ENCODE results near the gene TMPRSS11D. TPM values are rescaled to one million over a fixed set of nuclear protein-coding genes. Genes with fewer than 3 reads are reported as not detected.
A peak's percentile ranks its signal among the peaks of the same experiment; 100 is the strongest.

Gene TMPRSS11D
- polyA plus RNA-seq, 2 of the 4 experiments (the other 2 are of a cell fraction) = not detected

GRCh38 chr4:67909905-67910584 is 26.2 kb upstream of the TMPRSS11D start:
- FAIRE-seq = no peak
- POLR2A ChIA-PET = no interaction called here
- peak in 1 of 2 experiments; percentile 25; a peak in 3 of 5 replicates for TF ChIP-seq RAD21 (conservative IDR thresholded peaks at IDR 0.05 in 1 of 2, IDR thresholded peaks at IDR 0.05 in 1 of 2)
- peak; percentile 42 for TF ChIP-seq CTCF (IDR thresholded peaks at IDR 0.05)
- TF ChIP-seq RNF2 (IDR thresholded peaks at IDR 0.05; ENCODE audit: borderline replicate concordance, low read depth) = no peak
- TF ChIP-seq ZSCAN20 (CRISPR knock-in tag; IDR thresholded peaks at IDR 0.05) = no peak
- no peak for TF ChIP-seq KDM1A (IDR thresholded peaks at IDR 0.05; ENCODE audit: low read depth)
- TF ChIP-seq SMC3 (IDR thresholded peaks at IDR 0.05) = peak; percentile 33; the same call in 1 of the 3 replicates
- Histone ChIP-seq H3K4me2 (no peak overlapping the region), H3K4me3 (no peak overlapping the region), H3K4me1 (no peaks in the 10 kb centered on the region), H3K9me3 (no peaks in the 10 kb centered on the region), H3K27ac (no peak overlapping the region)
- WGBS (ENCODE audit: missing lambda C conversion rate) = 15% methylated on average over 6 of the region's 6 CpGs
- DNase-seq (ENCODE audit: low read depth in 1 of 2, low spot score in 1 of 2) = peak in 1 of 2 experiments; percentile 10
- CTCF ChIA-PET = interaction anchor here (0.6 to 1.5 kb wide), 3 partner anchors 9 to 263 kb away, joined by 3 to 5 read pairs (median 3); no protein-coding TSS in a partner anchor
- no peak for ATAC-seq

DNA sequence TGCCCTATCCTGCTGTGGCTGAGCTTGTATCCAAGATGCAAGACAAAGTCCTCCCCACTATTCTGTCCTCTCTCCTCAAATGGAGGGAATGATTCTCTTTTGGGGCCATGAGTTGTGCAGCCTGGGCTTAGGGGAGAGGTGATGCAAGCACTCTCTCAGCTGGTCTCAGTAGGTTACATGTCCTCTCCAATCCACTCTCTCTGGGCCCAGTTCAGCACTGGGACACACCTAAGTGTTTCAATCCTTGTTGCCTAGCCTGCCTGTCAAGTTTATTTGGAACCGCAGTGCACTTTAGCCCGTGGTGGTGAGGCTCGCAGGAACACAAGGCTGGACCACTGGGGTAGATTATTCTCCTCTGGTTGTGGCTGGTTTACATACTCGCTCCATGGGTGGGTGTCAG is 23.8 kb upstream of the TMPRSS11D start:
- CTCF ChIA-PET = no interaction called here
- POLR2A ChIA-PET = no interaction called here
- ATAC-seq (no peak), DNase-seq (ENCODE audit: low read depth in 1 of 2, low spot score in 1 of 2) (no peak), FAIRE-seq (no peak)
- 64% methylated on average over 4 of the region's 4 CpGs for WGBS (ENCODE audit: missing lambda C conversion rate)
- no peak for TF ChIP-seq NR3C1 (IDR thresholded peaks at IDR 0.05)
- no peak for TF ChIP-seq SREBF2 (IDR thresholded peaks at IDR 0.05)
- no peak for TF ChIP-seq RAD21 (conservative IDR thresholded peaks at IDR 0.05 in 1 of 2, IDR thresholded peaks at IDR 0.05 in 1 of 2)
- no peak for TF ChIP-seq CBX2 (IDR thresholded peaks at IDR 0.05; ENCODE audit: borderline replicate concordance, low read depth)
- TF ChIP-seq POLR2AphosphoS2 (conservative IDR thresholded peaks at IDR 0.05; ENCODE audit: low read length) = no peak
- TF ChIP-seq RCOR1 (IDR thresholded peaks at IDR 0.05; ENCODE audit: low read depth, low read length) = no peak
- no peak for TF ChIP-seq RNF2 (IDR thresholded peaks at IDR 0.05; ENCODE audit: borderline replicate concordance, low read depth)
- TF ChIP-seq JUN (IDR thresholded peaks at IDR 0.05) = no peak
- TF ChIP-seq, protein P1, sequence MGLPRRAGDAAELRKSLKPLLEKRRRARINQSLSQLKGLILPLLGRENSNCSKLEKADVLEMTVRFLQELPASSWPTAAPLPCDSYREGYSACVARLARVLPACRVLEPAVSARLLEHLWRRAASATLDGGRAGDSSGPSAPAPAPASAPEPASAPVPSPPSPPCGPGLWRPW (IDR thresholded peaks at IDR 0.05) = no peak
- TF ChIP-seq CEBPB (IDR thresholded peaks at IDR 0.05) = no peak
- no peak for TF ChIP-seq TP53 (CRISPR knock-in tag; IDR thresholded peaks at IDR 0.05)
- Histone ChIP-seq H3K4me1 (no peaks in the 10 kb centered on the region), H3K9me3 (no peaks in the 10 kb centered on the region), H3K4me2 (no peak overlapping the region), H3K4me3 (no peak overlapping the region), H3K27ac (no peak overlapping the region)

GRCh38 chr4:67899096-67899495 is 15.3 kb upstream of the TMPRSS11D start:
- CTCF ChIA-PET = interaction anchor here (0.8 to 1.3 kb wide), 2 partner anchors 9 to 13 kb away, joined by 3 read pairs; no protein-coding TSS in a partner anchor
- H3K4me2 ChIP-seq = no peak overlapping the region
- H3K27ac ChIP-seq = no peak overlapping the region
- no peaks in the 10 kb centered on the region for H3K9me3 ChIP-seq
- FAIRE-seq (no peak), DNase-seq (ENCODE audit: low read depth in 1 of 2, low spot score in 1 of 2) (no peak), ATAC-seq (no peak)
- POLR2A ChIA-PET = no interaction called here
- TF ChIP-seq SREBF2 (IDR thresholded peaks at IDR 0.05) (no peak), HDAC2 (IDR thresholded peaks at IDR 0.05) (no peak), ZFP36 (IDR thresholded peaks at IDR 0.05; ENCODE audit: borderline replicate concordance, partially characterized antibody) (no peak), GATA3 (IDR thresholded peaks at IDR 0.05; ENCODE audit: borderline replicate concordance) (no peak), ZC3H11A (IDR thresholded peaks at IDR 0.05) (no peak), CBX8 (IDR thresholded peaks at IDR 0.05) (no peak), ZSCAN20 (CRISPR knock-in tag; IDR thresholded peaks at IDR 0.05) (no peak), PHF8 (IDR thresholded peaks at IDR 0.05; ENCODE audit: borderline replicate concordance, low read depth) (no peak), FOXS1 (CRISPR knock-in tag; IDR thresholded peaks at IDR 0.05) (no peak), MAZ (IDR thresholded peaks at IDR 0.05; ENCODE audit: borderline replicate concordance, low read depth, low read length) (no peak), NFE2L2 (conservative IDR thresholded peaks at IDR 0.05; ENCODE audit: low read length) (no peak), NPAS2 (CRISPR knock-in tag; IDR thresholded peaks at IDR 0.05; ENCODE audit: borderline replicate concordance) (no peak), RCOR1 (IDR thresholded peaks at IDR 0.05; ENCODE audit: low read depth, low read length) (no peak), TP53 (CRISPR knock-in tag; IDR thresholded peaks at IDR 0.05) (no peak), HOXB5 (CRISPR knock-in tag; IDR thresholded peaks at IDR 0.05) (no peak), KDM5A (IDR thresholded peaks at IDR 0.05) (no peak)
- TF ChIP-seq, protein P2, sequence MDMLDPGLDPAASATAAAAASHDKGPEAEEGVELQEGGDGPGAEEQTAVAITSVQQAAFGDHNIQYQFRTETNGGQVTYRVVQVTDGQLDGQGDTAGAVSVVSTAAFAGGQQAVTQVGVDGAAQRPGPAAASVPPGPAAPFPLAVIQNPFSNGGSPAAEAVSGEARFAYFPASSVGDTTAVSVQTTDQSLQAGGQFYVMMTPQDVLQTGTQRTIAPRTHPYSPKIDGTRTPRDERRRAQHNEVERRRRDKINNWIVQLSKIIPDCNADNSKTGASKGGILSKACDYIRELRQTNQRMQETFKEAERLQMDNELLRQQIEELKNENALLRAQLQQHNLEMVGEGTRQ (IDR thresholded peaks at IDR 0.05) = no peak
- H3K4me3 ChIP-seq = no peak overlapping the region
- H3K4me1 ChIP-seq = no peaks in the 10 kb centered on the region
